GM23338 (cell line): Measurements from ENCODE around the gene FAM25A. TPM values are rescaled to one million over a fixed set of nuclear protein-coding genes. Genes with fewer than 3 reads are reported as not detected.

Source experiments
- ATAC-seq: fragments of 200-7000 bp; cut with Tn5 transposase; 3 replicates; pipeline ENCODE4 v1.9.1; 2020
- DNase-seq: peaks from one replicate; pipeline ENCODE4 v3.0.0-alpha.2; 2015; ENCODE audit warnings: low spot score
- H2AFZ ChIP-seq: fragments of 200-600 bp; sonication (generic); 2 replicates; pipeline ENCODE4 v1.8.0; 2016; ENCODE audit warnings: antibody characterized with exemption, mild to moderate bottlenecking, moderate library complexity
- H3F3A ChIP-seq: fragments of 200-600 bp; sonication (generic); replicated peaks from 2 replicates; pipeline ENCODE4 v1.8.0; 2017; ENCODE audit warnings: antibody characterized with exemption, mixed run types, low read depth
- H3K27ac ChIP-seq: fragments of 200-600 bp; sonication (generic); 2 replicates; pipeline ENCODE4 v1.6.1; 2016; ENCODE audit warnings: low read depth
- H3K27me3 ChIP-seq: fragments of 200-600 bp; sonication (generic); 2 replicates; pipeline ENCODE4 v1.8.0; 2016; ENCODE audit warnings: mild to moderate bottlenecking, mixed run types, moderate library complexity; ENCODE audit not compliant: insufficient read depth
- H3K36me3 ChIP-seq: fragments of 200-600 bp; sonication (generic); 2 replicates; pipeline ENCODE4 v1.8.0; 2016; ENCODE audit warnings: mild to moderate bottlenecking; ENCODE audit not compliant: insufficient read depth
- H3K4me1 ChIP-seq: fragments of 200-600 bp; sonication (generic); 2 replicates; pipeline ENCODE4 v1.8.0; 2016; ENCODE audit warnings: mild to moderate bottlenecking, moderate library complexity; ENCODE audit not compliant: insufficient read depth
- H3K4me2 ChIP-seq: fragments of 200-600 bp; sonication (generic); 2 replicates; pipeline ENCODE4 v1.7.1; 2017; ENCODE audit warnings: mixed run types
- H3K4me3 ChIP-seq: fragments of 200-600 bp; sonication (generic); 2 replicates; pipeline ENCODE4 v1.6.1; 2016; ENCODE audit warnings: mixed run types
- H3K79me2 ChIP-seq: fragments of 200-600 bp; sonication (generic); replicated peaks from 2 replicates; pipeline ENCODE4 v1.8.0; 2017; ENCODE audit warnings: mild to moderate bottlenecking; ENCODE audit not compliant: insufficient read depth
- H3K9me2 ChIP-seq: fragments of 200-600 bp; sonication (generic); 2 replicates; pipeline ENCODE4 v1.8.0; 2017; ENCODE audit not compliant: insufficient read depth
- H4K20me1 ChIP-seq: fragments of 200-600 bp; sonication (generic); replicated peaks from 2 replicates; pipeline ENCODE4 v1.8.0; 2017; ENCODE audit warnings: mild to moderate bottlenecking; ENCODE audit not compliant: insufficient read depth
- H3K27ac Mint-ChIP-seq: 2 replicates; pipeline ENCODE4 v1.8.0; 2020; ENCODE audit warnings: inconsistent platforms, mild to moderate bottlenecking, moderate library complexity, mixed read lengths
- H3K27me3 Mint-ChIP-seq: 3 replicates; pipeline ENCODE4 v1.8.0; 2022; ENCODE audit warnings: low read depth, mild to moderate bottlenecking, moderate library complexity, mixed read lengths, inconsistent platforms; ENCODE audit not compliant: insufficient read depth, poor library complexity
- H3K36me3 Mint-ChIP-seq: 3 replicates; pipeline ENCODE4 v1.8.0; 2021; ENCODE audit warnings: low read depth, mild to moderate bottlenecking, inconsistent platforms, moderate library complexity, mixed read lengths
- H3K4me1 Mint-ChIP-seq: 3 replicates; pipeline ENCODE4 v1.8.0; 2020; ENCODE audit warnings: mild to moderate bottlenecking, inconsistent platforms, mixed read lengths
- H3K4me3 Mint-ChIP-seq: 3 replicates; pipeline ENCODE4 v1.8.0; 2021; ENCODE audit warnings: moderate library complexity, mild to moderate bottlenecking, inconsistent platforms, mixed read lengths
- H3K9me3 Mint-ChIP-seq: 3 replicates; pipeline ENCODE4 v1.8.0; 2020; ENCODE audit warnings: moderate library complexity, mild to moderate bottlenecking, inconsistent platforms, mixed read lengths
- CREB1 ChIP-seq: fragments of 250-450 bp; sonication (Bioruptor Pico); IDR thresholded peaks from 2 replicates; pipeline ENCODE4 v1.5.0; 2020; ENCODE audit warnings: low read depth, mild to moderate bottlenecking, moderate library complexity
- ETS1 ChIP-seq: IDR thresholded peaks from 2 replicates; pipeline ENCODE4 v1.6.1; 2016; ENCODE audit warnings: antibody characterized with exemption
- EZH2 ChIP-seq: fragments of 200-600 bp; sonication (generic); IDR thresholded peaks from one replicate; pipeline ENCODE4 v1.8.0; 2017; ENCODE audit warnings: antibody characterized with exemption, mild to moderate bottlenecking, low read depth; ENCODE audit not compliant: unreplicated experiment
- EZH2phosphoT487 ChIP-seq: fragments of 200-600 bp; sonication (generic); IDR thresholded peaks from one replicate; pipeline ENCODE4 v1.8.1; 2018; ENCODE audit warnings: antibody characterized with exemption; ENCODE audit not compliant: unreplicated experiment
- JUNB ChIP-seq: IDR thresholded peaks from one replicate; pipeline ENCODE4 v1.6.1; 2016; ENCODE audit warnings: antibody characterized with exemption; ENCODE audit not compliant: unreplicated experiment
- NANOG ChIP-seq: IDR thresholded peaks from 2 replicates; pipeline ENCODE4 v1.6.1; 2016; ENCODE audit warnings: antibody characterized with exemption, borderline replicate concordance
- POLR2AphosphoS5 ChIP-seq: IDR thresholded peaks from 2 replicates; pipeline ENCODE4 v1.6.1; 2016; ENCODE audit warnings: antibody characterized with exemption, low read depth
- REST ChIP-seq: IDR thresholded peaks from one replicate; pipeline ENCODE4 v1.6.1; 2018; ENCODE audit warnings: antibody characterized with exemption; ENCODE audit not compliant: unreplicated experiment
- STAT1 ChIP-seq: IDR thresholded peaks from one replicate; pipeline ENCODE4 v1.6.1; 2016; ENCODE audit warnings: antibody characterized with exemption; ENCODE audit not compliant: unreplicated experiment
- ZNF114 ChIP-seq: fragments of 250-450 bp; sonication (Bioruptor Pico); IDR thresholded peaks from 2 replicates; pipeline ENCODE4 v1.5.0; 2020; ENCODE audit warnings: mild to moderate bottlenecking, moderate library complexity
- ZNF331 ChIP-seq: fragments of 250-450 bp; sonication (Bioruptor Pico); IDR thresholded peaks from 2 replicates; pipeline ENCODE4 v1.5.0; 2020; ENCODE audit warnings: low read depth, mild to moderate bottlenecking, moderate library complexity
- polyA plus RNA-seq: library from polyadenylated mRNA; unstranded; fragments of >200 nt; fragmentation: Nextera tagmentation; extraction: Ambion mirVana; gene quantifications from 2 replicates; pipeline ENCODE4 v1.2.1, GENCODE V29; 2016
- total RNA-seq: library from RNA; depleted of rRNA; stranded (reverse); fragments of >200 nt; shearing (Covaris generic); gene quantifications from 2 replicates; pipeline ENCODE4 v1.2.3, GENCODE V29; 2014
- TF ChIP-seq, protein P1 (sequence below): fragments of 250-450 bp; sonication (Bioruptor Pico); IDR thresholded peaks from 2 replicates; pipeline ENCODE4 v1.5.0; 2020; ENCODE audit warnings: mild to moderate bottlenecking, moderate library complexity
- TF ChIP-seq, protein P2 (sequence below), 2 experiments: fragments of 200-600 bp in 1 of 2; sonication (generic) in 1 of 2; conservative IDR thresholded peaks; 2 replicates each; pipeline versions ENCODE4 v1.5.1 to v1.6.1; 2016 to 2017; ENCODE audit warnings: antibody characterized with exemption in 2 of 2, low read depth in 2 of 2, mild to moderate bottlenecking in 2 of 2, moderate library complexity in 1 of 2

FAM25A gene
- total and polyA plus RNA-seq, 2 experiments from 2014 or later, result not detected

- DNase-seq (peak; percentile 76), ATAC-seq (peak; percentile 27)
- Mint-ChIP-seq H3K36me3 (peaks cover 4% of the 10 kb centered on the region; the same call in 2 of the 3 replicates), H3K9me3 (peaks cover 3% of the 10 kb centered on the region; the same call in 1 of the 3 replicates), H3K4me3 (peak overlapping the region; percentile 84), H3K27me3 (peaks cover 45% of the 10 kb centered on the region), H3K4me1 (peaks cover 45% of the 10 kb centered on the region), H3K27ac (peak overlapping the region; percentile 59; the same call in 1 of the 2 replicates)
- Histone ChIP-seq H3K27me3 (peaks cover 68% of the 10 kb centered on the region), H3K4me3 (peak overlapping the region; percentile 67), H3K79me2 (no peaks in the 10 kb centered on the region), H3F3A (peaks cover 7% of the 10 kb centered on the region; the same call in 1 of the 2 replicates), H3K4me2 (peak overlapping the region; percentile 91), H4K20me1 (no peaks in the 10 kb centered on the region), H3K4me1 (peaks cover 24% of the 10 kb centered on the region), H3K36me3 (no peaks in the 10 kb centered on the region), H2AFZ (peak overlapping the region; percentile 91), H3K9me2 (no peaks in the 10 kb centered on the region), H3K27ac (no peak overlapping the region)
- TF ChIP-seq POLR2AphosphoS5, result no peak
- TF ChIP-seq, protein P1, sequence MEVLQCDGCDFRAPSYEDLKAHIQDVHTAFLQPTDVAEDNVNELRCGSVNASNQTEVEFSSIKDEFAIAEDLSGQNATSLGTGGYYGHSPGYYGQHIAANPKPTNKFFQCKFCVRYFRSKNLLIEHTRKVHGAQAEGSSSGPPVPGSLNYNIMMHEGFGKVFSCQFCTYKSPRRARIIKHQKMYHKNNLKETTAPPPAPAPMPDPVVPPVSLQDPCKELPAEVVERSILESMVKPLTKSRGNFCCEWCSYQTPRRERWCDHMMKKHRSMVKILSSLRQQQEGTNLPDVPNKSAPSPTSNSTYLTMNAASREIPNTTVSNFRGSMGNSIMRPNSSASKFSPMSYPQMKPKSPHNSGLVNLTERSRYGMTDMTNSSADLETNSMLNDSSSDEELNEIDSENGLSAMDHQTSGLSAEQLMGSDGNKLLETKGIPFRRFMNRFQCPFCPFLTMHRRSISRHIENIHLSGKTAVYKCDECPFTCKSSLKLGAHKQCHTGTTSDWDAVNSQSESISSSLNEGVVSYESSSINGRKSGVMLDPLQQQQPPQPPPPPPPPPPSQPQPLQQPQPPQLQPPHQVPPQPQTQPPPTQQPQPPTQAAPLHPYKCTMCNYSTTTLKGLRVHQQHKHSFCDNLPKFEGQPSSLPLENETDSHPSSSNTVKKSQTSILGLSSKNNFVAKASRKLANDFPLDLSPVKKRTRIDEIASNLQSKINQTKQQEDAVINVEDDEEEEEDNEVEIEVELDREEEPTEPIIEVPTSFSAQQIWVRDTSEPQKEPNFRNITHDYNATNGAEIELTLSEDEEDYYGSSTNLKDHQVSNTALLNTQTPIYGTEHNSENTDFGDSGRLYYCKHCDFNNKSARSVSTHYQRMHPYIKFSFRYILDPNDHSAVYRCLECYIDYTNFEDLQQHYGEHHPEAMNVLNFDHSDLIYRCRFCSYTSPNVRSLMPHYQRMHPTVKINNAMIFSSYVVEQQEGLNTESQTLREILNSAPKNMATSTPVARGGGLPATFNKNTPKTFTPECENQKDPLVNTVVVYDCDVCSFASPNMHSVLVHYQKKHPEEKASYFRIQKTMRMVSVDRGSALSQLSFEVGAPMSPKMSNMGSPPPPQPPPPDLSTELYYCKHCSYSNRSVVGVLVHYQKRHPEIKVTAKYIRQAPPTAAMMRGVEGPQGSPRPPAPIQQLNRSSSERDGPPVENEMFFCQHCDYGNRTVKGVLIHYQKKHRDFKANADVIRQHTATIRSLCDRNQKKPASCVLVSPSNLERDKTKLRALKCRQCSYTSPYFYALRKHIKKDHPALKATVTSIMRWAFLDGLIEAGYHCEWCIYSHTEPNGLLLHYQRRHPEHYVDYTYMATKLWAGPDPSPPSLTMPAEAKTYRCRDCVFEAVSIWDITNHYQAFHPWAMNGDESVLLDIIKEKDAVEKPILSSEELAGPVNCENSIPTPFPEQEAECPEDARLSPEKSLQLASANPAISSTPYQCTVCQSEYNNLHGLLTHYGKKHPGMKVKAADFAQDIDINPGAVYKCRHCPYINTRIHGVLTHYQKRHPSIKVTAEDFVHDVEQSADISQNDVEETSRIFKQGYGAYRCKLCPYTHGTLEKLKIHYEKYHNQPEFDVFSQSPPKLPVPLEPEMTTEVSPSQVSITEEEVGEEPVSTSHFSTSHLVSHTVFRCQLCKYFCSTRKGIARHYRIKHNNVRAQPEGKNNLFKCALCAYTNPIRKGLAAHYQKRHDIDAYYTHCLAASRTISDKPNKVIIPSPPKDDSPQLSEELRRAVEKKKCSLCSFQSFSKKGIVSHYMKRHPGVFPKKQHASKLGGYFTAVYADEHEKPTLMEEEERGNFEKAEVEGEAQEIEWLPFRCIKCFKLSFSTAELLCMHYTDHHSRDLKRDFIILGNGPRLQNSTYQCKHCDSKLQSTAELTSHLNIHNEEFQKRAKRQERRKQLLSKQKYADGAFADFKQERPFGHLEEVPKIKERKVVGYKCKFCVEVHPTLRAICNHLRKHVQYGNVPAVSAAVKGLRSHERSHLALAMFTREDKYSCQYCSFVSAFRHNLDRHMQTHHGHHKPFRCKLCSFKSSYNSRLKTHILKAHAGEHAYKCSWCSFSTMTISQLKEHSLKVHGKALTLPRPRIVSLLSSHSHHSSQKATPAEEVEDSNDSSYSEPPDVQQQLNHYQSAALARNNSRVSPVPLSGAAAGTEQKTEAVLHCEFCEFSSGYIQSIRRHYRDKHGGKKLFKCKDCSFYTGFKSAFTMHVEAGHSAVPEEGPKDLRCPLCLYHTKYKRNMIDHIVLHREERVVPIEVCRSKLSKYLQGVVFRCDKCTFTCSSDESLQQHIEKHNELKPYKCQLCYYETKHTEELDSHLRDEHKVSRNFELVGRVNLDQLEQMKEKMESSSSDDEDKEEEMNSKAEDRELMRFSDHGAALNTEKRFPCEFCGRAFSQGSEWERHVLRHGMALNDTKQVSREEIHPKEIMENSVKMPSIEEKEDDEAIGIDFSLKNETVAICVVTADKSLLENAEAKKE, result no peak
- no peak for TF ChIP-seq REST
- no peak for TF ChIP-seq JUNB
- TF ChIP-seq STAT1, result no peak
- no peak for TF ChIP-seq EZH2phosphoT487
- TF ChIP-seq CREB1 (CRISPR knock-in tag), result no peak
- no peak for TF ChIP-seq NANOG
- TF ChIP-seq, protein P2, sequence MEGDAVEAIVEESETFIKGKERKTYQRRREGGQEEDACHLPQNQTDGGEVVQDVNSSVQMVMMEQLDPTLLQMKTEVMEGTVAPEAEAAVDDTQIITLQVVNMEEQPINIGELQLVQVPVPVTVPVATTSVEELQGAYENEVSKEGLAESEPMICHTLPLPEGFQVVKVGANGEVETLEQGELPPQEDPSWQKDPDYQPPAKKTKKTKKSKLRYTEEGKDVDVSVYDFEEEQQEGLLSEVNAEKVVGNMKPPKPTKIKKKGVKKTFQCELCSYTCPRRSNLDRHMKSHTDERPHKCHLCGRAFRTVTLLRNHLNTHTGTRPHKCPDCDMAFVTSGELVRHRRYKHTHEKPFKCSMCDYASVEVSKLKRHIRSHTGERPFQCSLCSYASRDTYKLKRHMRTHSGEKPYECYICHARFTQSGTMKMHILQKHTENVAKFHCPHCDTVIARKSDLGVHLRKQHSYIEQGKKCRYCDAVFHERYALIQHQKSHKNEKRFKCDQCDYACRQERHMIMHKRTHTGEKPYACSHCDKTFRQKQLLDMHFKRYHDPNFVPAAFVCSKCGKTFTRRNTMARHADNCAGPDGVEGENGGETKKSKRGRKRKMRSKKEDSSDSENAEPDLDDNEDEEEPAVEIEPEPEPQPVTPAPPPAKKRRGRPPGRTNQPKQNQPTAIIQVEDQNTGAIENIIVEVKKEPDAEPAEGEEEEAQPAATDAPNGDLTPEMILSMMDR (conservative IDR thresholded peaks at IDR 0.05; ENCODE audit: low read depth in 2 of 2), result no peak
- no peak for TF ChIP-seq ZNF114
- no peak for TF ChIP-seq EZH2
- no peak for TF ChIP-seq ETS1
- no peak for TF ChIP-seq ZNF331 (CRISPR knock-in tag)
Measured at GRCh38 chr10:86971232-86971991, 48.7 kb upstream of the FAM25A start.
